Transverse colon (tissue), 4 donors: ENCODE data around the gene NAV3.

Experiments used
- CTCF ChIP-seq, 5 experiments: fragments of 200-600 bp in 3 of 5; fragments of 450-650 bp in 2 of 5; sonication (generic) in 3 of 5; IDR thresholded peaks; 1 replicate in 2 of 5; 2 replicates in 3 of 5; pipeline ENCODE4 v1.5.1; 2016 to 2017; ENCODE audit warnings: antibody characterized with exemption in 5 of 5, inconsistent platforms in 3 of 5, mild to moderate bottlenecking in 2 of 5, moderate library complexity in 1 of 5
- EP300 ChIP-seq: sonication (generic); formaldehyde crosslinking; IDR thresholded peaks from one replicate; pipeline ENCODE4 v1.6.1; 2017; ENCODE audit warnings: antibody characterized with exemption, low read depth
- POLR2AphosphoS5 ChIP-seq, 3 donors: sonication (generic); formaldehyde crosslinking; IDR thresholded peaks; one replicate each; pipeline ENCODE4 v1.6.1; 2016; ENCODE audit warnings: antibody characterized with exemption in 3 of 3

DNA sequence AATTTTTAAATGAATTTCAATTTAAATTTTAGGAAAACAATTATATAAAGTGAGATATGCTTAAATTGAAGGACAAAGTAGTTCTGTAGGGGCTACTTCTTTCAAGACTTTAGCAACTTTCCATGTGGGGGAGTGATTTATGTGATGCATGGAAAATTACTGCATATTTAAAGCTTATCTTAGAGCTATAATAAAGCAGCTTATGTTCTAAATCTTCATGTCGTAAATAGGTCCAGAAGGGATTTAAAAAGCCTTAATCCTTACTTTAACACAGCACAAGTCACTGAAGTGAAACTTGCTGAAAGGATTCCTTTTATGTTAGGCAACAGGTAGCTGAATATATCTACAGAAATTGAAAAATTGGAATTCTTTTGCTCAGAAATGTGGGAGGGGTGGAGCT, 340.4 kb downstream of the NAV3 start:
- TF ChIP-seq POLR2AphosphoS5 (IDR thresholded peaks at IDR 0.05) = no peak
- TF ChIP-seq CTCF (IDR thresholded peaks at IDR 0.05) = no peak
- no peak for TF ChIP-seq EP300
